OCI-LY1 (cell line): ENCODE results near the gene CPM.

Source experiments
- H2AFZ ChIP-seq: fragments of 200-600 bp; sonication (generic), shearing (Covaris generic); 2 replicates; pipeline ENCODE4 v1.6.0; 2014; ENCODE audit warnings: antibody characterized with exemption, mild to moderate bottlenecking, low read length
- H3F3A ChIP-seq: fragments of 200-600 bp; sonication (generic), shearing (Covaris generic); 2 replicates; pipeline ENCODE4 v1.6.0; 2014; ENCODE audit warnings: mild to moderate bottlenecking, antibody characterized with exemption, low read length, moderate library complexity; ENCODE audit not compliant: insufficient read depth
- H3K27ac ChIP-seq: fragments of 200-600 bp; sonication (generic); 2 replicates; pipeline ENCODE4 v1.5.1; 2014; ENCODE audit warnings: low read length, mixed run types, mild to moderate bottlenecking, low read depth; ENCODE audit not compliant: poor library complexity, severe bottlenecking
- H3K27me3 ChIP-seq: fragments of 200-600 bp; sonication (generic); 2 replicates; pipeline ENCODE4 v1.6.0; 2014; ENCODE audit warnings: antibody characterized with exemption, mild to moderate bottlenecking, low read length, moderate library complexity; ENCODE audit not compliant: insufficient read depth
- H3K36me3 ChIP-seq: fragments of 200-600 bp; sonication (generic); 2 replicates; pipeline ENCODE4 v1.6.1; 2014; ENCODE audit warnings: mild to moderate bottlenecking, antibody characterized with exemption, low read length, moderate library complexity, mixed read lengths; ENCODE audit not compliant: insufficient read depth
- H3K4me1 ChIP-seq: fragments of 200-600 bp; sonication (generic); 2 replicates; pipeline ENCODE4 v1.5.1; 2014; ENCODE audit warnings: mild to moderate bottlenecking, low read length, moderate library complexity; ENCODE audit not compliant: insufficient read depth, severe bottlenecking
- H3K4me2 ChIP-seq: fragments of 200-600 bp; sonication (generic), shearing (Covaris generic); 2 replicates; pipeline ENCODE4 v1.6.1; 2014; ENCODE audit warnings: low read length
- H3K4me3 ChIP-seq: fragments of 200-600 bp; sonication (generic); 2 replicates; pipeline ENCODE4 v1.5.1; 2014; ENCODE audit warnings: low read length, low read depth, mild to moderate bottlenecking, mixed read lengths; ENCODE audit not compliant: poor library complexity, severe bottlenecking
- H3K79me2 ChIP-seq: fragments of 200-600 bp; shearing (Covaris generic); 2 replicates; pipeline ENCODE4 v1.6.1; 2016; ENCODE audit warnings: mixed run types, low read length, mixed read lengths; ENCODE audit not compliant: insufficient read depth
- H3K9ac ChIP-seq: fragments of 200-600 bp; sonication (generic), shearing (Covaris generic); 2 replicates; pipeline ENCODE4 v1.6.1; 2014; ENCODE audit warnings: mild to moderate bottlenecking, low read length, mixed read lengths
- H3K9me2 ChIP-seq: fragments of 200-600 bp; sonication (generic), shearing (Covaris generic); 2 replicates; pipeline ENCODE4 v1.6.1; 2014; ENCODE audit warnings: low read depth, mild to moderate bottlenecking, low read length, mixed read lengths
- H3K9me3 ChIP-seq: fragments of 200-600 bp; shearing (Covaris generic); 2 replicates; pipeline ENCODE4 v1.6.1; 2014; ENCODE audit warnings: low read length, mixed read lengths
- H4K20me1 ChIP-seq: fragments of 200-600 bp; sonication (generic), shearing (Covaris generic); 2 replicates; pipeline ENCODE4 v1.6.0; 2016; ENCODE audit warnings: mild to moderate bottlenecking, low read length; ENCODE audit not compliant: insufficient read depth
- EZH2 ChIP-seq: fragments of 200-600 bp; sonication (generic), shearing (Covaris generic); IDR thresholded peaks from 2 replicates; pipeline ENCODE4 v1.8.0; 2017; ENCODE audit warnings: borderline replicate concordance, mixed run types, mild to moderate bottlenecking, antibody characterized with exemption, low read length, moderate library complexity, mixed read lengths
- TF ChIP-seq, protein P1 (sequence below): fragments of 200-600 bp; sonication (generic), shearing (Covaris generic); IDR thresholded peaks from 2 replicates; pipeline ENCODE4 v1.5.1; 2017; ENCODE audit warnings: mild to moderate bottlenecking, antibody characterized with exemption, low read length, moderate library complexity, mixed read lengths

The CPM gene

DNA sequence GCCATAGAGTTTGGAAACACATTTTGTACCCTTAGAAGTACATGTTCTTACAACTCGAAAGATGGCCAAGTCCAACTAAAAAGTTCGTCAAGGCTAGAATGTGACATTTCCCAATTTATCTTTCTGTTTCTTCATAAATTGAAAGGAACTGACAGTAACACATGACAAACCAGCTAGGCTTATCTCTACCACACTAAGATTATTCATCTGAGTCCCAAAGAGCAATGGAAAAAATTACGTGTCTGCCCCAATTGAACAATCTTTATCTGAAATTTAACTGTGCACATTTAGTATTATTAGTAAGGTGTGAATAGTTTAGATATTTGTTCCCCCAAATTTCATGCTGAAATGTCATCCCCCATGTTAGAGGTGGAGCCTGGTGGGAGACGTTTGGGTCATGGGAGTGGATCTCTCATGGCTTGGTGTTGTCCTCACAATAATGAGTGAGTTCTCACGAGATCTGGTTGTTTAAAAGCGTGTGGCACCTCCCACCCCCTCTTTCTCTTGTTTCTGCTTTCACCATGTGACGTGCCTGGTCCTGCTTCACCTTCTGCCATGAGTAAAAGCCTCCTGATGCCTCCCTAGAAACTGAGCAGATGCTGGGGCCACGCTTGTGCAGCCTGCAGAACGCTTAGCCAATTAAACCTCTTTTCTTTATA is 13.3 kb downstream of the CPM start:
- Histone ChIP-seq H2AFZ (no peak overlapping the region), H3K9ac (no peak overlapping the region), H3K36me3 (no peaks in the 10 kb centered on the region), H3K27me3 (no peaks in the 10 kb centered on the region), H3K27ac (no peak overlapping the region), H3K4me2 (no peak overlapping the region), H4K20me1 (no peaks in the 10 kb centered on the region), H3K4me3 (no peak overlapping the region), H3K79me2 (no peaks in the 10 kb centered on the region), H3F3A (no peaks in the 10 kb centered on the region), H3K9me3 (no peaks in the 10 kb centered on the region), H3K9me2 (no peaks in the 10 kb centered on the region), H3K4me1 (no peaks in the 10 kb centered on the region)
- no peak for TF ChIP-seq EZH2
- TF ChIP-seq, protein P1, sequence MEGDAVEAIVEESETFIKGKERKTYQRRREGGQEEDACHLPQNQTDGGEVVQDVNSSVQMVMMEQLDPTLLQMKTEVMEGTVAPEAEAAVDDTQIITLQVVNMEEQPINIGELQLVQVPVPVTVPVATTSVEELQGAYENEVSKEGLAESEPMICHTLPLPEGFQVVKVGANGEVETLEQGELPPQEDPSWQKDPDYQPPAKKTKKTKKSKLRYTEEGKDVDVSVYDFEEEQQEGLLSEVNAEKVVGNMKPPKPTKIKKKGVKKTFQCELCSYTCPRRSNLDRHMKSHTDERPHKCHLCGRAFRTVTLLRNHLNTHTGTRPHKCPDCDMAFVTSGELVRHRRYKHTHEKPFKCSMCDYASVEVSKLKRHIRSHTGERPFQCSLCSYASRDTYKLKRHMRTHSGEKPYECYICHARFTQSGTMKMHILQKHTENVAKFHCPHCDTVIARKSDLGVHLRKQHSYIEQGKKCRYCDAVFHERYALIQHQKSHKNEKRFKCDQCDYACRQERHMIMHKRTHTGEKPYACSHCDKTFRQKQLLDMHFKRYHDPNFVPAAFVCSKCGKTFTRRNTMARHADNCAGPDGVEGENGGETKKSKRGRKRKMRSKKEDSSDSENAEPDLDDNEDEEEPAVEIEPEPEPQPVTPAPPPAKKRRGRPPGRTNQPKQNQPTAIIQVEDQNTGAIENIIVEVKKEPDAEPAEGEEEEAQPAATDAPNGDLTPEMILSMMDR: no peak

DNA sequence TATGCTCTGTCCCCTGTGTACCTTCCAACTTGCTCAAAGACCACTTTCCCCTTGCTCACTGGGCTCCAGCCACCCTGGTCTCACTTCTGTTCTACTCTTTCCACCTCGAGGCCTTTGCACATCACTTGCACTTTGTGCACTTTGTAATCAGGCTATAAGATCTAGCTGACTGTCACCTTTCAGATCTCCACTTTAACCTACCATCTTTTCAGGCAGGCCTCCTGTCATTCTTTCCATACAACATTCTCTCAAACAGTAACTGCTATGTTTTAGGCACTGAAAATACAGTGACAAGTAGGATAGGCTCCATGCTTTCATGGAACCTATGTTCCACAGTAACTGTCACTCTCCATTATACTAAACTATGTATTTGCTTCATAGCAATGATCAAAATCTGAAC is 14.0 kb downstream of the CPM start:
- H3K9ac ChIP-seq: no peak overlapping the region
- no peaks in the 10 kb centered on the region for H3K79me2 ChIP-seq
- H3K4me2 ChIP-seq: no peak overlapping the region
- H3F3A ChIP-seq: no peaks in the 10 kb centered on the region
- no peak overlapping the region for H3K4me3 ChIP-seq
- H3K4me1 ChIP-seq: no peaks in the 10 kb centered on the region
- H2AFZ ChIP-seq: no peak overlapping the region
- no peaks in the 10 kb centered on the region for H3K27me3 ChIP-seq
- H3K36me3 ChIP-seq: no peaks in the 10 kb centered on the region
- TF ChIP-seq EZH2: no peak
- no peaks in the 10 kb centered on the region for H3K9me3 ChIP-seq
- no peak overlapping the region for H3K27ac ChIP-seq
- no peaks in the 10 kb centered on the region for H4K20me1 ChIP-seq
- H3K9me2 ChIP-seq: no peaks in the 10 kb centered on the region

DNA sequence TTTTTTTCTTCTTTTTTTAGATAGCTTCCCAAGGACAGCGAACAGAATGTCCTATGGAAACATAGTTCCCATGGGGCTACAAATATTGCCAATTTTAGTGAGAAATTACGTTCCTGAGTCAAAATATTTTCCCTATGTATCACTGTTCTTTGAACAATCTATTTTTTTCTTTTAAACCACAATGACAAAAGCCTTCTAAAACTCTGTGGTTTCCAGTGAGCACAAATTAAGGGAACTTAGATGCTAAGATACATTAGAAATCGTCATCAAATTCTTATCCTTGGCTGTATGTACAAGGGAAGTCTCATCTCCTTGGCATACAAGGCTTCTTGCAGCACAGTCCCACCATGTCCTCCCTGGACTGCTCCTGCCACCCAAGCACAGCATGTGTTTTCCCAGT is 17.9 kb downstream of the CPM start:
- Histone ChIP-seq H3K4me3 (no peak overlapping the region), H3K4me2 (no peak overlapping the region), H3K79me2 (no peaks in the 10 kb centered on the region)

More for the DNA sequence above, 17.9 kb downstream of the CPM start:
- no peak overlapping the region for H2AFZ ChIP-seq
- H3K9me3 ChIP-seq: no peaks in the 10 kb centered on the region
- H3K36me3 ChIP-seq: no peaks in the 10 kb centered on the region
- H3K9ac ChIP-seq: no peak overlapping the region
- TF ChIP-seq, protein P1: no peak
- TF ChIP-seq EZH2: no peak
- H3K4me1 ChIP-seq: no peaks in the 10 kb centered on the region
- H3K27ac ChIP-seq: no peak overlapping the region
- no peaks in the 10 kb centered on the region for H4K20me1 ChIP-seq
- no peaks in the 10 kb centered on the region for H3K27me3 ChIP-seq
- H3F3A ChIP-seq: no peaks in the 10 kb centered on the region
- no peaks in the 10 kb centered on the region for H3K9me2 ChIP-seq
